Sigmoid colon (tissue), 4 donors: ENCODE results near the gene BCAS3.

Experiments used
- EP300 ChIP-seq, 4 donors: sonication (generic); formaldehyde crosslinking; IDR thresholded peaks; one replicate each; pipeline ENCODE4 v1.6.1; 2017; ENCODE audit warnings: antibody characterized with exemption in 4 of 4
- POLR2A ChIP-seq, 2 donors: fragments of 450-650 bp; IDR thresholded peaks; one replicate each; pipeline ENCODE4 v1.6.1; 2016; ENCODE audit warnings: antibody characterized with exemption in 2 of 2, mild to moderate bottlenecking in 2 of 2, moderate library complexity in 2 of 2
- POLR2AphosphoS5 ChIP-seq, 4 donors: sonication (generic); formaldehyde crosslinking; IDR thresholded peaks; one replicate each; pipeline ENCODE4 v1.6.1; 2017; ENCODE audit warnings: antibody characterized with exemption in 4 of 4
- TF ChIP-seq, protein P1 (sequence below), 4 experiments: fragments of 450-650 bp in 3 of 4; fragments of 200-600 bp in 1 of 4; IDR thresholded peaks; one replicate each; pipeline ENCODE4 v1.5.1; 2016 to 2019; ENCODE audit warnings: antibody characterized with exemption in 4 of 4, mild to moderate bottlenecking in 3 of 4, moderate library complexity in 2 of 4

DNA sequence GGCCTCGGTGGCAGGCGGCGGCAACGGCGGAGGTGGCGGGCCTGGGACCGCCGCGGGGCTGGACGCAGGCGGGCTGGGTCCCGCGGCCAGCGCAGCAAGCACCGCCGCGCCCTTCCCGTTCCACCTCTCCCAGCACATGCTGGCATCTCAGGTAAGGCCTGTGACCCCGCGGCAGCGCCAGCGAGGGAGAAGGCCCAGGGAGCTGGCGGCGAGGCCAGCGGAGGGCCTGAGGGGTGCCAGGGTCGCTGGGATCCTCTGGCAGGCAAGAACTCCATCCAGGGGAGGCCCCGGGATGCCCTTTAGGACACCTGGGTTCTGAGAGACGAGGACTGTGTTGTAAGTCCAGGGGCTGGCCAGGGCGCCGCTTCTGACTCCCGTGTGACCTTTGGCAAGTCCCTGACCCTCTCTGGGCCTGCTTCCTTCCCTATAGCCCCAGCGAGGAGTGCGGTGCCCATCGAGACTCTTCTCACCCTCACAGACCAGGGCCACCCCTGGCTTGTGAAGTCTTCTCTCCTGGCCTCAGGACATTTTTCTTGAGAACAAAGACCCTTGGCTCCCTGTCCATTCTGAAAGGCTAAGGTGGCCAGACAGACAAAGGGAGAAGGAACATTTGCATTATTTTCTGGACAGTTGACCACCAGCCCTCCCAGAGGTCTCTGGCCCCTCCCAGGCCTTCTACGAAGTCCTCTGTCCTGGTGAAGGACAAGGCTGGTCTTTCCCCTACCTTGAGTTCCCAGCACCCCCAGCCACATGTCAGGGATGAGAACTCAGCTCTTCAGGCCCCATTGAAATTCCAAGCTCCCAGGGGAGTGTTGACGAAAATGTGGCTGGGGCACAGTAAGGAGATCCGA, 728.3 kb downstream of the BCAS3 start:
- TF ChIP-seq, protein P1, sequence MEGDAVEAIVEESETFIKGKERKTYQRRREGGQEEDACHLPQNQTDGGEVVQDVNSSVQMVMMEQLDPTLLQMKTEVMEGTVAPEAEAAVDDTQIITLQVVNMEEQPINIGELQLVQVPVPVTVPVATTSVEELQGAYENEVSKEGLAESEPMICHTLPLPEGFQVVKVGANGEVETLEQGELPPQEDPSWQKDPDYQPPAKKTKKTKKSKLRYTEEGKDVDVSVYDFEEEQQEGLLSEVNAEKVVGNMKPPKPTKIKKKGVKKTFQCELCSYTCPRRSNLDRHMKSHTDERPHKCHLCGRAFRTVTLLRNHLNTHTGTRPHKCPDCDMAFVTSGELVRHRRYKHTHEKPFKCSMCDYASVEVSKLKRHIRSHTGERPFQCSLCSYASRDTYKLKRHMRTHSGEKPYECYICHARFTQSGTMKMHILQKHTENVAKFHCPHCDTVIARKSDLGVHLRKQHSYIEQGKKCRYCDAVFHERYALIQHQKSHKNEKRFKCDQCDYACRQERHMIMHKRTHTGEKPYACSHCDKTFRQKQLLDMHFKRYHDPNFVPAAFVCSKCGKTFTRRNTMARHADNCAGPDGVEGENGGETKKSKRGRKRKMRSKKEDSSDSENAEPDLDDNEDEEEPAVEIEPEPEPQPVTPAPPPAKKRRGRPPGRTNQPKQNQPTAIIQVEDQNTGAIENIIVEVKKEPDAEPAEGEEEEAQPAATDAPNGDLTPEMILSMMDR (IDR thresholded peaks at IDR 0.05): no peak
- TF ChIP-seq POLR2AphosphoS5 (IDR thresholded peaks at IDR 0.05) (no peak), EP300 (IDR thresholded peaks at IDR 0.05) (no peak), POLR2A (IDR thresholded peaks at IDR 0.05) (no peak)
